HL-60/S4 treated with retinoic acid at 250 ng/mL for 4 days and 3 days (cell line): ENCODE results near the gene ZNF682.
"Not testable (repeated sequence)": the region's sequence is repeated elsewhere in the genome, so short reads cannot be mapped to it uniquely, and the experiment has no call there.

Source experiments
- in situ Hi-C: fragments of 300-500 bp; cut with MboI; formaldehyde crosslinking; loops from 2 replicates; pipeline ENCODE4 v1.7.0; 2022; ENCODE audit warnings: low sequenced_read_pairs

The ZNF682 gene

DNA sequence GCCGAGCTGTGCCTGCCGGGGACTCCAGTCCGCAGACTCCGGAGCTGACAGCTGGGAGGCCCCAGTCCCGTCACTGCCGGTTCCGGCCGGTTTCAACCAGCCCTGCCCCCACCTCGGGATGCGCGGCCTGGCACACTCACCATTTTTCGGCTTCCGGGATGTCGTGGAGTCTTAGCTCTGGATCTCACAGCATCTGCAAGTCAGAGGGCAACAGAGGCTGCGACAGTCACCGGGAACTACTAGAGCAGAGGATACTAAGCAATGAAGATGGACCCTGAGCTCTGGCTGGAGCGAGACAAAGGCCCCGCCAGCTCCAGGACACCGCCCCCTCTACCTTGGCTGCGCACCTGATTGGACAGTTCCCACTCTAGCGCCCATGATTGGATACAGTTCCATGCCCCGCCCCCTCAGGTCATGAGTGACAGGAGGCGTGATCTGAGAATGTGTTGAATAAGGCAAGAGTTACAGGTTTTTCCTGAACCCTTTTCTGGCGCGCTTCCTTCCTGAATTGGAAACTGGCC, at the start of gene ZNF682:
ZNF682 (minus strand) TSS at position 303 of the 521 bp plus-strand sequence; CDS start at position 143, 160 bp downstream.
- in situ Hi-C loops = no loop called here

DNA sequence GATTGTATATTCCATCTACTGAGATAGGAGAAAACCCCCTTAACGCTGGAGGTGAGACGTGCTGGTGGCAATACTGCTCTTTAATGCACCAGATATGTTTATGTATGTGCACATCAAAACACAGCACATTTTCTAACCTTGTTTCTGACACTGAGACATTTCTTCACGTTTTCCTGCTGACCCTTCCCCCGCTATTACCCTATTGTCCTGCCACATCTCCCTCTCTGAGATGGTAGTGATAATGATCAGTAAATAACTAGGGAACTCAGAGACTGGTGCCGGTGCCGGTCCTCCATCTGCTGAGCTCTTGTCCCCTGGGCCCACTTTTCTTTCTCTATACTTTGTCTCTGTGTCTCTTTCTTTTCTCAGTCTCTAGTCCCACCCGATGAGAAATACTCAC, 43.6 kb upstream of the ZNF682 start:
- in situ Hi-C loops = not testable (repeated sequence)

DNA sequence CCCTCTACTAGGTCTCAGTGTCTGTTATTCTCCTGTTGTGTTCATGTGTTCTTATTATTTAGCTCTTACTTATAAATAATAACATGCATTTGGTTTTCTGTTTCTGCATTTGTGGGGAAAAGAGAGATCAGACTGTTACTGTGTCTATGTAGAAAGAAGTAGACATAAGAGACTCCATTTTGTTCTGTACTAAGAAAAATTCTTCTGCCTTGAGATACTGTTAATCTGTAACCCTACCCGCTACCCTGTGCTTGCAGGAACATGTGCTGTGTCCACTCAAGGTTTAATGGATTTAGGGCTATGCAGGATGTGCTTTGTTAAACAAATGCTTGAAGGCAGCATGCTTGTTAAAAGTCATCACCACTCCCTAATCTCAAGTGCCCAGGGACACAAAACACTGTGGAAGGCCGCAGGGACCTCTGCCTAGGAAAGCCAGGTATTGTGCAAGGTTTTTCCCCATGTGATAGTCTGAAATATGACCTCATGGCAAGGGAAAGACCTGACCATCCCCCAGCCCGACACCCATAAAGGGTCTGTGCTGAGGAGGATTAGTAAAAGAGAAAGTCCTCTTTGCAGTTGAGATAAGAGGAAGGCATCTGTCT, 43.0 kb upstream of the ZNF682 start:
- in situ Hi-C loops = not testable (repeated sequence)

DNA sequence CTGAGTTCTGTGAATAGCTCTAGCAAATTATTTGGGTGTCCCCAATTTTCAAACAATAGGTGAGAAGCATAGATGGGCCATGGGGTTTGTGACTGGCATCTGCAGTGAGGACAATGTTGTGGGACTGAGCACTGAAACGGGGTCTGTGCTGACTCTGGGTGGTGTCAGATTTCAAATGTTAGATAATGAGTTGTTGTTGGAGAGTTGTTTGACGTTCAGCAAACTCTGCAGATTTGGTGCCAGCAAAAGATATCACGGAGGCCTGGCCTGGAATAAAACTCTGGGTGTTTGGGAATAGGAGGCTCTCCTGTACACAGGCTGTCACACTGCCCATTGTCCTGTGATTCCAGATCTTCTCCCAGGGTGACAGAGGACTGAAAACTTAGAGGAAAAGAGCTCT, 41.4 kb upstream of the ZNF682 start:
- in situ Hi-C loops = no loop called here

DNA sequence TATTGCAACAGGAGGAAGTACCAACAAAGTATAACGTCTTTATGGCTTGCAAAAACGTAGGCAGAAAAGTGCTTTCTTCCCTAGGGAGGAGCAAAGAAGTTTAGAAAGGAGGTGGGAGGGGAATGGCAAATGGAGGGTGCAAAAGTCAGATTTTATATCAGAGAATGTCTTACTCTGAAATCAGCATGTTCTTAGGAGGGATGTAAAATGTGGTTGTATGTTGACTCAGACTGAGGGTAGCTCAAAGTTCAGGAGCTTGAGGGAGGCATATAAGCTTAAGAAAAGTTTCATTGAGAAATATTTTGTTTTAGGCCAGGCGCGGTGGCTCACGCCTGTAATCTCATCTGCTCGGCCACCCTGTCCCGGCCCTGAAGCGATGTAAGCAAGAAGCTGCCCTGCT, 40.2 kb upstream of the ZNF682 start:
- in situ Hi-C loops = no loop called here

DNA sequence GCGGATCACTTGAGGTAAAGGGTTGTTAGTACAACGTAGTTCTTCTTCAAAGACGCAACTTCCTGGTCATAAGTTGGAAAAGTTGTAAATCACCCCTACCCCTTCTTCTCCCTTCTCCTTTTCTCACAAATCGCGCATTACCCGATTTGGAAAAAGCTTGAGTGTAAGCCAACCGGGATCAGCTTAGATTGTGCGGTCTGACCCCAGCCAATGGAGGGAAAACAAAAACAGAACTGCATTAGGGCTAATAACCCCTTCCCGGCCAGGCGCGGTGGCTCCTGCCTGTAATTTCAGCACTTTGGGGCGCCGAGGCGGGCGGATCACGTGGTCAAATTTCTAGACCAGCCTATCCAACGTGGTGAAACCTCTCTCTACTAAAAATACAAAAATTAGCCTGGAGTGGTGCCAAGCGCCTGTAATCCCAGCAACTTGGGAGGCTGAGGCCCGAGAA, 39.3 kb upstream of the ZNF682 start:
- in situ Hi-C loops = no loop called here

DNA sequence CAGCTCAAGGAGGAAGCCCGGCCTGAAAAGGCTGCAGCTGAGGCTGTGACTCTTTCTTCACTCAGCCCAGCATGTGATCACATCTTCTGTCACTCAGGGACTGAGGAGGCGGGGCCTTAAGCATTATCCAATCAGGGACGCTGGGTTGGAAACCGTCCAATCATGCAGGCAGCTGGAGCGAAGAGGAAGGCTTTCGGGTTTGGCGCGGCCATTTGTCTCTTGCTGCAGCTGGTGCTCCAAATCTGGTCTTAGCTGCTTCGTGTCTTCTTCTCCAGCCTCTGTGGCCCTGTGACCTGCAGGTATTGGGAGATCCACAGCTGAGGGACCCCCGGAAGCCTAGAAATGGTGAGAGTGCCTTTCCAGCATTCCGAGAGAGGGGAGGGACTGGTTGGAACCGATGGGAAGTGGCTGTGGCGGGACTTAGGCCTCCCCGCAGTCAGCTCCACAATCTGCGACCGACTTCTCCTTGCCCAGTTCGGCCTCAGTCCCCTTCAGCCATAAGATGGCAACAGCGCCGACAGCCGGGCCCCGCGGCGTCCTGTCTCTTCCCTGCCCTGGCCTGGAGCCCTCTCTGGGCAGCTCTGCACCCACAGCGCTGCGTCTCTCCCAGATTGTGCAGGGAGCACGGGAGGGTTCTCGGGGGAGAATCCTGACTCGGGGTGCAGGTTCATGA, 38.6 kb upstream of the ZNF682 start, which contains the start of gene ZNF90:
ZNF90 (plus strand) TSS at position 210 of the 673 bp plus-strand sequence; CDS start at position 343, 133 bp downstream.
- in situ Hi-C loops = no loop called here

DNA sequence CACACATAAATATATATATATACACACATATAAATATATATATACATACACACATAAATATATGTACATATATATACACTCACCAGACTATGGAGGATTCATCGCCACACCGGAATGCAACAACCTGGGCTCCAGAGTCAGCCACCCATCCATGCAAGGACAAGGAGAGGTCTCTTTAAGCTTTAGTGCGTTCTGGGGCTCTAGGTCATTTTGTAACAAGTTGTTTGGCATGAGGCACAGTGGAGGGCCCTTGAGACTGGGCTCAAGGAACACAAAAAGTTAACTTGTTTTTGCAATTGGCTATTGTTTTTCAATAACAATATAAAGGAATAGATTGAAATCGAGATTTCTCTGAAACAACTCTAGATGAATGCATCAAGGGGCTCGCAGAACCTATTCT, 33.6 kb upstream of the ZNF682 start:
- in situ Hi-C loops = no loop called here

DNA sequence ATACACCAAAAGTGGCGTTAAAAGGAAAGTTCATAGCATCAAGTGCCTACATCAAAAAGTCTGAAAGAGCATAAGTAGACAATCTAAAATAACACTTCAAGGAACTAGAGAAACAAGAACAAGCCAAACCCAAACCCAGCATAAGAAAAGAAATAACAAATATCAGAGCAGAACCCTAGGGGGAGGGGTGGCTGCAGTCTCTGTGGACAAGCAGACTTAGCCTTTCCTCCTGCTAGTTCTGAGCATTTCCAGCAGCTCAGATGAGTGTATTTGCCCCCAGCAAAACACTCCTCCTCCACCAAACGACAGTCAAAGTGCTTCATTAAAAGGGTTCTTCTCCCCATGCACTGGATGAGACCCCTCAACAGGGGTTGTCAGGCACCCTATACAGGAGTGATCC, 31.4 kb upstream of the ZNF682 start:
- in situ Hi-C loops = no loop called here

DNA sequence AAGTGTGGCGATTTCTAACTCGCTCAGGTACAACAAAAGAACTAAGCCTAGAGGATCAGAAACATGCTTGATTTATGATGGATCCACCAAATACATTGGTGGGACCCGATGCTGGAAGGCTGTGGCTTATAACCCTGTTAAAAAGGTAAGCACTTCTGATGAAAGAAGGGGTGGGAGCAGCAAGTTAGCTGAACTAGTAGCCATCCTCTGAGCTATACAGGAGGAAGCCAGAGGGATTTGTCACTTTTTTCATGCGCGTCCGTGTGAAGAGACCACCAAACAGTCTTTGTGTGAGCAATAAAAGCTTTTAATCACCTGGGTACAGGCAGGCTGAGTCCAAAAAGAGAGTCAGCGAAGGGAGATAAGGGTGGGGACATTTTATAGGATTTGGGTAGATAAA, 29.3 kb upstream of the ZNF682 start:
- in situ Hi-C loops = not testable (repeated sequence)

DNA sequence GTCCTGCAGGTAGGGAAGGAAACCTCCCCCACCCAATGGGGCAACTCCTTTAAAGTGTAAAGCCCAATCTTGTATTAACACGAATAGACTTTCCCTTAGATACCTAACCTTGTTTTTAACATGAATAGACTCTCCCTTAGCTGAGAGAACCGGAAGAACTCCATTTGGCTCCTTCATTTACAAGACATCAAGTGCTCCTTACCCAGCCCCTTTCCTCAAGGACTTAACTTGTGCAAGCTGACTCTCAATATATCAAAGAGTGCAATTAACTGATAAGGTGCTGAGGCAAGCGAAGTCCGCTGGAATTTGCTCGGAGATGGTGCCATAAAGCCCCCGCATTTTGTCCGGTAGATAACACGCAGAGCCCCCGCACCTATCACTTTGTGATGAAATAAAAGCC, 28.6 kb upstream of the ZNF682 start:
- in situ Hi-C loops = no loop called here

DNA sequence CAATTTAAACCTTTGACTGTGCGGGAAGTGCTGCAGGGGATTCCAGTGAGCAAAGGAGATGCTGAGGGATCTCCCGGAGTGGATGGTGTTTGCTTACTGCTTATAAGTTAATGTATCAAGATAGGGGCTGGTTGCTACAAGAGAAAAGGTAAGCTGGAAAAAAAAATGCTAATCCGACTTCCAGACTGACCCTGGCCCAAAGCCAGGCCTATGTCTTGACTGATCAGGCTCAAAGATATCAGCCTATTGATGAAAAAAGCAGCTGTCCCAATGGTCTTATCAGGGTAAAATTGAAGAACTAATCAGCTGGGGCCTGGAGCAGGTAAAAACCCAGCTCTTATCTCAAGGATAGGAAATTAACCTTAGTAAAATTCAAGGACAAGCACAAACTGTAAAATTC, 27.6 kb upstream of the ZNF682 start:
- in situ Hi-C loops = no loop called here

DNA sequence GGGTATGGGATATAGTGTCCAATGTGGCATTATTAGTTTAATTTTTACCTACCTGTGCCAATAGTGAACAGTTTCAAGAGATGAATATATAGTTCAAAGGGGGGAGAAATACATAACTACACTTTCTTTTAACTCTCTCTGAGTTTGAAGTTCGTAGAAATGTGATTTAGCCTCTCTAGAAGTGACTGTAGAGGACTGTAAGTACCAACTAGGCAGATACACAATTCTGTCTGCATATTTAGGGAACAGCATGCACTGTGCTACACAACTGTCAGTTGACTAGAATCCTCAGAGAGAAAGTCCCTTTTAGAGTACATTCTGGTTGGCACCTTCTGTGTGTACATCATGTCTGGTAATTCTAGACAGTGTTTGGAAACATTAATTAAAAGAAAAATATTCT, 21.0 kb upstream of the ZNF682 start:
- in situ Hi-C loops = no loop called here

DNA sequence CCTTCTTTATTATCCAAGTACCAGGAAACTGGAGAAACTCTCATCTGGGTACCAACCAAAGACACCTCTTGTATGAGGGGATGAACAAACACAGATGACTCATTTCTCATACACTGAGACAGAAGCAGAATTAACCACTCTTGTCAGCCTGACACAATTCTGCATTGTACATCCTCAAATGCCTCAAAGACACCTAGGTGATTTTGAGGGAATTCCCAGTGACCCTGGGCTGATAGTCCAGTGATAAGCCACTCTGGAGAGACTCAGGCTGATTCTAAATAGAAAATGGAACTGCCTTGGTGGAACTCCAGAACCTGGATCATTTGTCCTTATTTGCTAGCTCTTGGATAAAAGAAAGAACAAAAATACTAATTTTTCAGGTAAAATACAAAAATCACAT, 19.4 kb upstream of the ZNF682 start:
- in situ Hi-C loops = not testable (repeated sequence)

DNA sequence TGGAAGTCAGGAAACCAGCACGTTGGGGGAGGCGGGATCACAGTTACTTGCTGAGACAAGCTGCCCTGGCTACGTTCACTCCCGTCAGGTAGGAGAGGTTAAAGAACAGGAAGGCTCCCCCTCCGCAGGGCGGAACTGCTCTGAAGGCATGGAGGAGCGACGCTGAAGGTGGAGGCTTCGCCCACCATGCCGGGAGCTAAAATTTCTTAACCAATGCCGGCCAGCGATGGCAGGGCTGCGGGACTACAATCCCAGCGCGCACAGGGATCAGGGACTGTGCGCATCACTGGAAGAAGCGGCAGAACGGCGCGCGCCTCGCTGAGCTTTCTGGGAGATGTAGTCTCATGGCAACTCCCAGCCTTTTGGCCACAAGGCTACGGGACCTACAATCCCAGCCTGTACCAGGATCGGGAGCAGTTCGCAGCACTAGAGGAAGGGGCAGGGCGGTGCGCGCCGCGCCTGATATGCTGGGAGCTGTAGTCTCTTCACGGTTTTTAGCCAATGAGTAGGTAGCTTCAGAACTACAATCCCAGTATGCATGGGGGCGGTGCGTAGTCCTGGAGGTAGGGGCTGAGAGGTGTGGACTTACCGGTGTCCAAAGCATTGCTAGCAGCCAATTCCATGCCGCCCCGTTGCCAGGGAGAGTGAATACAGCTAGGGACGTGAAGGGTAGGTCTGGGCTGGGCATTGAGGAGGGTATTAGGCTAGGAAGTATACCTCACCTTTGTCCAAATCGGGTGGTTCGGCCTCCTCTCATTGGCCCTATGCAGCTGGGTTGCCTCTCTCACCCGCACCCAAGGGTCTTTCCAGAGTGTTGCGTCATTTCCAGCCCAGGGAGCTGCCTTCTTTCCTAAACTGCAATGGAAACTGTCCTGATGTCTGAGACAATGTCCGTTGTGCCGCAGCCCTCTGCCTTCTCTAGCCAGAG, 12.8 kb upstream of the ZNF682 start:
- in situ Hi-C loops = no loop called here

DNA sequence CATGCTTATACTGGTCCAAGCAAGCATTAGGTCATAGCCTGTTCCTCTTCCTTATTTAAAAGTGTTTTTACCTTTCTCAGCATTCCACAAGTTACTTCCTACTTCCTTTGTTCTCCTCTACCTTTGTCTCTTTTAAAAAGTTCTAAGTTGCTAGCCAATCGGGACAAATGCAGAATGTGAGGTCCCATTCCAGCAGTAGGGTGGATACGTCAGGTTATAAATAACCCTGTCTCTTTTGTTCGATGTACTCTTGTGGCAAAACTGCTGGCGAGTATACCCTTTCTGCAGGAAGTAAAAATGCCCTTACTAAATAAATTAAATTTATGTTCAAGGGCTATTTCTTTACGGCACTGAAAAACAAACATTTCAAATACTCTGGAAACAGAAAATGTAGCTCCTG, 6.4 kb upstream of the ZNF682 start:
- in situ Hi-C loops = not testable (repeated sequence)

DNA sequence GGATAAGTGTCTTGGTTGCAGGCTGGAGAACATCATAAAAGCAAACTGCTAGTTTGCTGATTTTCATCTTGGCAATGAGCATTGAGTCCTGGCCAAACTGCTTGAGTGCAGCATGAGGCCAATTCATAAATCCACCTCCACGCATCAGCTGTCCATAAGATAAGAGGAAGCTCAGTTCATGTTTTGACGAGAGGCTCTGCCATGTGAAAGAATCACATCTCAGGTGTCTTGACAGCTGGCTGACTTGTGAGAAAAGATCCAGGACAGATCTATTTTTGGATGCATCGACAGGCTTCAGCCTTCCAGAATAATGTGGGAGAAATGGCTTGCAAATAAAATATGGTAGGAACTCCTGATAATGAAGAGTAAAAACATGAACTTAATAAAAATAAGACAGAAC, 5.4 kb upstream of the ZNF682 start:
- in situ Hi-C loops = no loop called here

DNA sequence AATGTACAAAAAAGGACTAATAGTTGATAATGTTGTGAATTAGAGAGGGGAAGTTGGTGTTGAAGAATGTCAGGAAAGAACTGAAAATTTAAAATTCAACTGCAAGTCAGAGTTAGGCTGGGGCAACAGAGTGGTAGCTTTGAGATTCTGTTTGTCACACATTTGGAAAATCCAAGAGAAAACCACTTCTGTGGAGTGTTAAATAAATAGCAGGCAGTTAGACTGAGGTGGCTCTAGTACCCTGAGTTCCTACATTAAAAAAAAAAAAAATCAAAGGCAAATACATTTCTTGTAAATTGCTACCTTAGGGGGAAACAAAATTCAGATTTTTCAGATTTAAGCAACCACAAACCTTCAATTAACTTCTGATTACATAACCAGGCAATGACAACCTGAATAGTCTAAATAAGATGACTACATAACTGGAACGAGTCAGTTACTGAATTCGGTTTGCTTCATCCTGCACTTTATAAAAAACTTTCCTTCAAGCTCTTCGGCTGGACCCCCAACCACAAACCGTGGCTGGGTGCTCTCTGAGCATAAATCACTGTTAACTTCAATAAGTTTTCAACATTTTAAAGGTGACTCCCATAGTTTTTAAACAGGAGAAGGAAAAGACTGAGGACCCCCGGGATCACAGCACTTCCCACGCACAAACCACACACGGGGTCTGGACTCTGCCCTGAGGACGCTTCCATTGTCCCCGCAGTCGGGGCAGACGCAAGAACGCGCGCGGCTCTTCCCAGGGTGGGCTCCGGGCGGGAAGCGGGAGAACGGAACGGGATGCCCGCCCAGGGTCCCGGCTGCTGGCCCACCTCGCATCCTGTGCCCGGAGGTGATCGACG, 725 bp downstream of the ZNF682 start:
- in situ Hi-C loops = no loop called here

DNA sequence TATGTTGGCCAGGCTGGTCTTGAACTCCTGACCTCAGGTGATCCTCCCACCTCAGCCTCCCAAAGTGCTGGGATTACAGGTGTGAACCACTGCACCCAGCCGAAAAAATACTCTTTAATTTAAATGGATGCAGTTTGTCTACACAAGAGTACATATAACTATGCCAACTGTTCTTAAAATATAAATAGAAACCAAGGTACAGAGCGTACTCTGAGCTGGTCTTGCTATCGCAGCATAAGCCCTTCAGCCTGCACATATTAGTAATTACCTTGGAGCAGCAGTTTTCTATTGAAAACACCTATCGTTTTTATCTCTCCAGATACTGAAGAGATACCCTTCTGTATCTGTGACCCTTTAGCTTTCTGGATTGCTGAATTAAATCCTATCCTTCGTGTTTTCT, 3.4 kb downstream of the ZNF682 start:
- in situ Hi-C loops = no loop called here

DNA sequence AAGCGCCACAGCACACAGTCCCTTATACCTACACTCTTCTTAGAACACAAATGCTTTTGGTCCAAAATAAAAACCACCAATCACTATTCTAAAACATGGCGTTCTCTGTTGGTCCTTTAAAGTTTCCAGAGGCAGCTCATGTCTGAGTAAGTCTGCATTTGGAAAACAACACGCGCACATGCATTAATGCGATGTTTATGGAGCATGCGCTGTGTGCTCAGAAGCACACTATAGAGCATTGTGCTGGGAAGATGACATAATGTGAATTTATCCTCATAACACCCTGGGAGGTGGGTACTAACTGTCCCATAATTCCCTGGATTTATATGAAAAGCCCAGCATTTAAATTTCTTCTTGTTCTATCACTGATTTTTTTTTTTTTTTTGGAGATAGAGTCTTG, 10.7 kb downstream of the ZNF682 start:
- in situ Hi-C loops = no loop called here
